Activated B cell treated with CpG ODN at 0.5 μM for 24 hours (primary cell): ENCODE results near the gene FBXO21. TPM values are rescaled to one million over a fixed set of nuclear protein-coding genes. Genes with fewer than 3 reads are reported as not detected.
A peak's percentile ranks its signal among the peaks of the same experiment; 100 is the strongest.

Experiments used
- ATAC-seq: fragments of 200-7000 bp; cut with Tn5 transposase; one replicate; pipeline ENCODE4 v1.10.0; 2021; ENCODE audit warnings: low read depth, mild to moderate bottlenecking, moderate library complexity
- CTCF ChIA-PET: fragments of 350-600 bp; sonication (Branson Sonifier 250); formaldehyde crosslinking; loops from one replicate; lab custom pipeline; 2021; ENCODE audit warnings: antibody characterized with exemption; lab: Charles Lee
- POLR2A ChIA-PET: fragments of 350-600 bp; sonication (Branson Sonifier 250); formaldehyde crosslinking; loops from one replicate; lab custom pipeline; 2021; ENCODE audit warnings: antibody characterized with exemption; lab: Charles Lee
- DNase-seq: peaks from one replicate; pipeline ENCODE4 v3.0.0; 2022
- H3K27ac Mint-ChIP-seq: one replicate; pipeline ENCODE4 v1.8.0; 2020; ENCODE audit warnings: mixed read lengths
- H3K27me3 Mint-ChIP-seq: one replicate; pipeline ENCODE4 v1.8.0; 2021; ENCODE audit warnings: mixed read lengths
- H3K36me3 Mint-ChIP-seq: one replicate; pipeline ENCODE4 v1.8.0; 2021; ENCODE audit warnings: low read depth, mixed read lengths
- H3K4me1 Mint-ChIP-seq: one replicate; pipeline ENCODE4 v1.8.0; 2021; ENCODE audit warnings: mixed read lengths
- H3K4me3 Mint-ChIP-seq: one replicate; pipeline ENCODE4 v1.8.0; 2020; ENCODE audit warnings: mild to moderate bottlenecking, mixed read lengths
- H3K9me3 Mint-ChIP-seq: one replicate; pipeline ENCODE4 v1.8.0; 2020; ENCODE audit warnings: mixed read lengths
- CTCF ChIP-seq: fragments of 200-600 bp; IDR thresholded peaks from one replicate; pipeline ENCODE4 v1.8.0; 2022; ENCODE audit warnings: antibody characterized with exemption, mild to moderate bottlenecking
- intact Hi-C: fragments of 100-400 bp; cut with micrococcal nuclease; formaldehyde crosslinking; loops from one replicate; pipeline ENCODE4 v1.15.1; 2024
- total RNA-seq: library from RNA; stranded (reverse); gene quantifications from 2 replicates; pipeline ENCODE4 v1.2.3, GENCODE V29; 2022

The FBXO21 gene
- total RNA-seq, 1 donor from 2014 or later, result 41.5 TPM

- intact Hi-C loops, result no loop called here
- H3K27ac Mint-ChIP-seq, result no peak overlapping the region
These were observed 65.6 kb downstream of the FBXO21 start for GRCh38 chr12:117124421-117125271.

GRCh38 chr12:117121441-117121840, 68.8 kb downstream of the FBXO21 start:
- no peaks in the 10 kb centered on the region for H3K9me3 Mint-ChIP-seq
- intact Hi-C loops, result loop anchor here (1.0 kb wide), 1 partner anchor 10 kb away; no protein-coding TSS in a partner anchor
- CTCF ChIA-PET, result interaction anchor here (1.7 kb wide), 1 partner anchor 9 kb away, joined by 4 read pairs; no protein-coding TSS in a partner anchor
- no peaks in the 10 kb centered on the region for H3K4me1 Mint-ChIP-seq
- H3K4me3 Mint-ChIP-seq, result no peak overlapping the region
- POLR2A ChIA-PET, result no interaction called here
- H3K27ac Mint-ChIP-seq, result no peak overlapping the region
- no peaks in the 10 kb centered on the region for H3K36me3 Mint-ChIP-seq
- ATAC-seq, result no peak
- TF ChIP-seq CTCF, result no peak
- H3K27me3 Mint-ChIP-seq, result no peaks in the 10 kb centered on the region
- DNase-seq, result no peak

More at GRCh38 chr12:117124421-117125271, 65.6 kb downstream of the FBXO21 start:
- no peaks in the 10 kb centered on the region for H3K36me3 Mint-ChIP-seq
- H3K27me3 Mint-ChIP-seq, result no peaks in the 10 kb centered on the region
- no peak for ATAC-seq
- H3K4me3 Mint-ChIP-seq, result no peak overlapping the region
- CTCF ChIA-PET, result no interaction called here
- no peak for DNase-seq
- POLR2A ChIA-PET, result no interaction called here
- H3K4me1 Mint-ChIP-seq, result no peaks in the 10 kb centered on the region
- H3K9me3 Mint-ChIP-seq, result no peaks in the 10 kb centered on the region
- TF ChIP-seq CTCF, result no peak

GRCh38 chr12:117120787-117121186, 69.5 kb downstream of the FBXO21 start:
- Mint-ChIP-seq H3K4me1 (no peaks in the 10 kb centered on the region), H3K36me3 (no peaks in the 10 kb centered on the region), H3K9me3 (no peaks in the 10 kb centered on the region), H3K4me3 (no peak overlapping the region), H3K27me3 (no peaks in the 10 kb centered on the region), H3K27ac (no peak overlapping the region)
- DNase-seq, result no peak
- no peak for TF ChIP-seq CTCF
- ChIA-PET CTCF (interaction anchor here (0.5 to 3.0 kb wide), 8 partner anchors 10 to 419 kb away, joined by 3 to 32 read pairs (median 4); partner anchors contain the start of gene TESC), POLR2A (no interaction called here)
- intact Hi-C loops, result loop anchor here (1.0 kb wide), 1 partner anchor 11 kb away; no protein-coding TSS in a partner anchor
- ATAC-seq, result no peak

GRCh38 chr12:117119592-117120198, 70.6 kb downstream of the FBXO21 start:
- Mint-ChIP-seq H3K27me3 (no peaks in the 10 kb centered on the region), H3K9me3 (no peaks in the 10 kb centered on the region), H3K27ac (no peak overlapping the region), H3K4me3 (no peak overlapping the region), H3K4me1 (no peaks in the 10 kb centered on the region), H3K36me3 (no peaks in the 10 kb centered on the region)
- DNase-seq (no peak), ATAC-seq (peak; percentile 21)
- POLR2A ChIA-PET, result interaction anchor here (0.6 to 1.0 kb wide), 3 partner anchors 94 to 416 kb away, joined by 3 to 19 read pairs (median 4); no protein-coding TSS in a partner anchor
- no peak for TF ChIP-seq CTCF
- intact Hi-C loops, result loop anchor here (1.0 kb wide), 2 partner anchors 94 to 416 kb away; no protein-coding TSS in a partner anchor
- CTCF ChIA-PET, result interaction anchor here (0.9 to 3.0 kb wide), 8 partner anchors 11 to 418 kb away, joined by 3 to 32 read pairs (median 5); partner anchors contain the start of gene TESC
